Loucy (cell line): ENCODE data around the gene PHYHIPL.

Source experiments
- H2AFZ ChIP-seq: fragments of 200-600 bp; sonication (generic); 2 replicates; pipeline ENCODE4 v1.6.0; 2016; ENCODE audit warnings: antibody characterized with exemption, mild to moderate bottlenecking, low read length, moderate library complexity
- H3F3A ChIP-seq: fragments of 200-600 bp; 2 replicates; pipeline ENCODE4 v1.6.0; 2016; ENCODE audit warnings: antibody characterized with exemption, low read depth, mild to moderate bottlenecking
- H3K27me3 ChIP-seq: fragments of 200-600 bp; sonication (generic); 2 replicates; pipeline ENCODE4 v1.6.1; 2014; ENCODE audit warnings: low read length, mild to moderate bottlenecking; ENCODE audit not compliant: insufficient read depth, poor library complexity, severe bottlenecking
- H3K36me3 ChIP-seq: fragments of 200-600 bp; sonication (generic); 2 replicates; pipeline ENCODE4 v1.6.1; 2016; ENCODE audit warnings: low read length; ENCODE audit not compliant: insufficient read depth
- H3K4me1 ChIP-seq: fragments of 200-600 bp; sonication (generic); 2 replicates; pipeline ENCODE4 v1.5.1; 2014; ENCODE audit warnings: low read length, mild to moderate bottlenecking; ENCODE audit not compliant: insufficient read depth, poor library complexity, severe bottlenecking
- H3K4me2 ChIP-seq: fragments of 200-600 bp; sonication (generic); 2 replicates; pipeline ENCODE4 v1.6.0; 2014; ENCODE audit warnings: antibody characterized with exemption, low read length, low read depth, mild to moderate bottlenecking; ENCODE audit not compliant: poor library complexity, severe bottlenecking
- H3K4me3 ChIP-seq: fragments of 200-600 bp; sonication (generic); 2 replicates; pipeline ENCODE4 v1.5.1; 2014; ENCODE audit warnings: low read length, mild to moderate bottlenecking, mixed read lengths; ENCODE audit not compliant: poor library complexity, severe bottlenecking
- H3K79me2 ChIP-seq: fragments of 200-600 bp; sonication (generic); 2 replicates; pipeline ENCODE4 v1.6.1; 2014; ENCODE audit warnings: low read length; ENCODE audit not compliant: insufficient read depth
- H3K9ac ChIP-seq: fragments of 200-600 bp; sonication (generic); 2 replicates; pipeline ENCODE4 v1.6.0; 2014; ENCODE audit warnings: mild to moderate bottlenecking, low read depth, low read length, moderate library complexity; ENCODE audit not compliant: poor library complexity, severe bottlenecking
- H3K9me2 ChIP-seq: fragments of 200-600 bp; sonication (generic); replicated peaks from 2 replicates; pipeline ENCODE4 v1.6.1; 2016; ENCODE audit warnings: low read depth, low read length, mixed read lengths
- H3K9me3 ChIP-seq: fragments of 200-600 bp; sonication (generic); 2 replicates; pipeline ENCODE4 v1.6.1; 2014; ENCODE audit warnings: mild to moderate bottlenecking, antibody characterized with exemption, low read length, low read depth; ENCODE audit not compliant: insufficient read depth
- H4K20me1 ChIP-seq: fragments of 200-600 bp; sonication (generic); 2 replicates; pipeline ENCODE4 v1.6.0; 2014; ENCODE audit warnings: antibody characterized with exemption, low read length, mild to moderate bottlenecking; ENCODE audit not compliant: insufficient read depth, poor library complexity, severe bottlenecking
- EZH2phosphoT487 ChIP-seq: fragments of 200-600 bp; IDR thresholded peaks from 2 replicates; pipeline ENCODE4 v1.6.1; 2018; ENCODE audit warnings: antibody characterized with exemption, mild to moderate bottlenecking, moderate library complexity, borderline replicate concordance
- TF ChIP-seq, protein P1 (sequence below): fragments of 200-600 bp; sonication (generic); conservative IDR thresholded peaks from 2 replicates; pipeline ENCODE4 v1.5.1; 2014; ENCODE audit warnings: mild to moderate bottlenecking, antibody characterized with exemption, low read length

Gene PHYHIPL

GRCh38 chr10:59172567-59172966 is 3.9 kb upstream of the PHYHIPL start:
- Histone ChIP-seq H3K36me3 (no peaks in the 10 kb centered on the region), H3K27me3 (no peaks in the 10 kb centered on the region), H3K9me3 (no peaks in the 10 kb centered on the region), H3K9me2 (no peaks in the 10 kb centered on the region), H2AFZ (no peak overlapping the region), H3K4me1 (no peaks in the 10 kb centered on the region), H3K9ac (no peak overlapping the region), H4K20me1 (no peaks in the 10 kb centered on the region), H3K4me2 (no peak overlapping the region), H3K4me3 (no peak overlapping the region), H3F3A (no peaks in the 10 kb centered on the region), H3K79me2 (no peaks in the 10 kb centered on the region)
- TF ChIP-seq, protein P1, sequence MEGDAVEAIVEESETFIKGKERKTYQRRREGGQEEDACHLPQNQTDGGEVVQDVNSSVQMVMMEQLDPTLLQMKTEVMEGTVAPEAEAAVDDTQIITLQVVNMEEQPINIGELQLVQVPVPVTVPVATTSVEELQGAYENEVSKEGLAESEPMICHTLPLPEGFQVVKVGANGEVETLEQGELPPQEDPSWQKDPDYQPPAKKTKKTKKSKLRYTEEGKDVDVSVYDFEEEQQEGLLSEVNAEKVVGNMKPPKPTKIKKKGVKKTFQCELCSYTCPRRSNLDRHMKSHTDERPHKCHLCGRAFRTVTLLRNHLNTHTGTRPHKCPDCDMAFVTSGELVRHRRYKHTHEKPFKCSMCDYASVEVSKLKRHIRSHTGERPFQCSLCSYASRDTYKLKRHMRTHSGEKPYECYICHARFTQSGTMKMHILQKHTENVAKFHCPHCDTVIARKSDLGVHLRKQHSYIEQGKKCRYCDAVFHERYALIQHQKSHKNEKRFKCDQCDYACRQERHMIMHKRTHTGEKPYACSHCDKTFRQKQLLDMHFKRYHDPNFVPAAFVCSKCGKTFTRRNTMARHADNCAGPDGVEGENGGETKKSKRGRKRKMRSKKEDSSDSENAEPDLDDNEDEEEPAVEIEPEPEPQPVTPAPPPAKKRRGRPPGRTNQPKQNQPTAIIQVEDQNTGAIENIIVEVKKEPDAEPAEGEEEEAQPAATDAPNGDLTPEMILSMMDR = no peak
- TF ChIP-seq EZH2phosphoT487 = no peak

DNA sequence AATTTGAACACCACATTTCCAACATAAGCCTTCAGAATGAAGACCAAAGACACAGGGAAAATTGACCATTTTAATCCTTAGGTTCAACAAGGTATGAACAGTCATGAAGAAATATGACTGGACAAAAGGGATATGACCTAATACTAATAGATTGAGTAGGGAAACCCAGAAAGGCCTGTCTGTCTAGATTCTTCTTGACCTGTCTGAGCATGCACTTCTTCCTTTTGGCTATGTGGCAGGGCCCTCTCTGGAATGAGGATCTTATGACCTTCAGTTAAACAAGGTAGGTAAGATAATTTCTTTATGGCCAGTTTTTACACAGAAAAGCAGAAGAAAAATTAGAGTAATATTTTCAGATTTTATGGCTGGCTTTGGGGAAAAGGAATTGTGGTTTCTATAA is 3.0 kb upstream of the PHYHIPL start:
- H3K36me3 ChIP-seq = no peaks in the 10 kb centered on the region
- TF ChIP-seq, protein P1 = no peak
- no peak for TF ChIP-seq EZH2phosphoT487
- no peaks in the 10 kb centered on the region for H3K9me2 ChIP-seq
- H3K4me2 ChIP-seq = no peak overlapping the region
- H3F3A ChIP-seq = no peaks in the 10 kb centered on the region
- no peak overlapping the region for H3K9ac ChIP-seq
- no peak overlapping the region for H3K4me3 ChIP-seq
- H3K4me1 ChIP-seq = no peaks in the 10 kb centered on the region
- H2AFZ ChIP-seq = no peak overlapping the region
- H3K27me3 ChIP-seq = no peaks in the 10 kb centered on the region
- H3K9me3 ChIP-seq = no peaks in the 10 kb centered on the region
- no peaks in the 10 kb centered on the region for H3K79me2 ChIP-seq
- H4K20me1 ChIP-seq = no peaks in the 10 kb centered on the region

DNA sequence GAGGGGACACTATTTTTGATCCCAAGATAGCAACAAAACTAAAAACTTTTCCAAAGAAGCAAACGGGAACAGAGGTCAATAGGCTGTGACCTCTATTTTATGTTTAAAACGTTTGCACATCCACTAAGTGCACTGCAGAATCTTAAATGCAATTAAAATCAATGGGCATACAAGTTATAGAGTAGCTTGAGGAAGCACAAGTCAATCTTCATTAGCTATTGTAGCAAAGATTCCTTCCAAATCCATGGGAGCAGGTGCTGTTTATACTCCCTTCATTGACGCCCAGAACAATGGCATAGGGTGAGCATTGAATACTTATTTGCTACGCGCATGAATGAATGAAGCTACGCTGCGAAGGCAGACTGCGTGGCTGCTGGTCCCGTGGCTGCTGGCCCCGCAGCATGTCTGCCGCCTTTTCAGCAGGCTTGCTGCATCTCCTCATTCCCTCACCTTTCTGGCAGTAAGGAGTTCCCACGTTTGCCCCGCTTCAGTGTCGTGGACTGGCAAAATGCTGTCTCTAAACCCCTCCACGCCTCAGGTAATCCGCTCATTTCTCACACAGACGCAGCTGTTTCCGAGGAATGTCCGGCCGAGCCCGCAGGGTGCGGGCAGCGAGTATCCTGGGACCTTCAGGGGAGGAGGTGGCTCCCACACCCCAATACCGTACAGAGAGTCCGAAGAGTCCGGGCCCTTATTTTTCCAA is 754 bp upstream of the PHYHIPL start:
- H3K4me3 ChIP-seq = no peak overlapping the region

More for the DNA sequence above, 754 bp upstream of the PHYHIPL start:
- H3K79me2 ChIP-seq = no peaks in the 10 kb centered on the region
- no peaks in the 10 kb centered on the region for H3K27me3 ChIP-seq
- H3K9me3 ChIP-seq = no peaks in the 10 kb centered on the region
- no peaks in the 10 kb centered on the region for H3K4me1 ChIP-seq
- H3K9me2 ChIP-seq = no peaks in the 10 kb centered on the region
- H2AFZ ChIP-seq = no peak overlapping the region
- H3K9ac ChIP-seq = no peak overlapping the region
- H3K4me2 ChIP-seq = no peak overlapping the region
- H3K36me3 ChIP-seq = no peaks in the 10 kb centered on the region
- no peak for TF ChIP-seq EZH2phosphoT487
- no peaks in the 10 kb centered on the region for H3F3A ChIP-seq
- H4K20me1 ChIP-seq = no peaks in the 10 kb centered on the region
